Measurements from ENCODE around the gene PLTP. TPM values are rescaled to one million over a fixed set of nuclear protein-coding genes. Genes with fewer than 3 reads are reported as not detected.

PLTP gene
- polyA plus RNA-seq, 1 experiment, result 105 TPM

DNA sequence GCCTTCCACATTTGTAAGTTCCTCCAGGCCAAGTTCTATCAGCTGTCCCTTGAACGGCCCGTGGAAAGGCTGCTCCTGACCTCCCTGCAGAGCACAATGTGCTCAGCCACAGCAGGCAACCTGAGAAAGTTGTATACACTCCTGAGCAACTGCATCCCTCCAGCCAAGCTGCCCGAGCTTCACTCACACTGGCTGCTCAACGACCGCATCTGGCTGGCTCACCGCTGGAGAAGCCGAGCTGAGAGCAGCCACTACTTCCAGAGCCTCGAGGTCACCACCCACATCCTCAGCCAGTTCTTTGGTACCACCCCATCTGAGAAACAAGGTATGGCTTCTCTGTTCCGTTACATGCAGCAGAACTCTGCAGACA lies 28.9 kb downstream of the PLTP start:
- H3K27ac ChIP-seq (ENCODE audit: low read depth, low read length), result no peak overlapping the region
- no peaks in the 10 kb centered on the region for H3K9me3 ChIP-seq (ENCODE audit: control insufficient read depth, insufficient read depth, low read length)
- H3K27me3 ChIP-seq (ENCODE audit: control insufficient read depth, insufficient read depth, low read length), result no peaks in the 10 kb centered on the region
- POLR2A ChIA-PET, result no interaction called here
- TF ChIP-seq, protein P1, sequence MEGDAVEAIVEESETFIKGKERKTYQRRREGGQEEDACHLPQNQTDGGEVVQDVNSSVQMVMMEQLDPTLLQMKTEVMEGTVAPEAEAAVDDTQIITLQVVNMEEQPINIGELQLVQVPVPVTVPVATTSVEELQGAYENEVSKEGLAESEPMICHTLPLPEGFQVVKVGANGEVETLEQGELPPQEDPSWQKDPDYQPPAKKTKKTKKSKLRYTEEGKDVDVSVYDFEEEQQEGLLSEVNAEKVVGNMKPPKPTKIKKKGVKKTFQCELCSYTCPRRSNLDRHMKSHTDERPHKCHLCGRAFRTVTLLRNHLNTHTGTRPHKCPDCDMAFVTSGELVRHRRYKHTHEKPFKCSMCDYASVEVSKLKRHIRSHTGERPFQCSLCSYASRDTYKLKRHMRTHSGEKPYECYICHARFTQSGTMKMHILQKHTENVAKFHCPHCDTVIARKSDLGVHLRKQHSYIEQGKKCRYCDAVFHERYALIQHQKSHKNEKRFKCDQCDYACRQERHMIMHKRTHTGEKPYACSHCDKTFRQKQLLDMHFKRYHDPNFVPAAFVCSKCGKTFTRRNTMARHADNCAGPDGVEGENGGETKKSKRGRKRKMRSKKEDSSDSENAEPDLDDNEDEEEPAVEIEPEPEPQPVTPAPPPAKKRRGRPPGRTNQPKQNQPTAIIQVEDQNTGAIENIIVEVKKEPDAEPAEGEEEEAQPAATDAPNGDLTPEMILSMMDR (IDR thresholded peaks at IDR 0.05; ENCODE audit: low read depth, low read length), result no peak
- H3K4me3 ChIP-seq (ENCODE audit: low read depth, low read length), result no peak overlapping the region
- no peak for DNase-seq (ENCODE audit: low read depth, low spot score)
- CTCF ChIA-PET, result interaction anchor here (1.3 to 1.7 kb wide), 2 partner anchors 8 to 87 kb away, joined by 3 to 8 read pairs; no protein-coding TSS in a partner anchor

DNA sequence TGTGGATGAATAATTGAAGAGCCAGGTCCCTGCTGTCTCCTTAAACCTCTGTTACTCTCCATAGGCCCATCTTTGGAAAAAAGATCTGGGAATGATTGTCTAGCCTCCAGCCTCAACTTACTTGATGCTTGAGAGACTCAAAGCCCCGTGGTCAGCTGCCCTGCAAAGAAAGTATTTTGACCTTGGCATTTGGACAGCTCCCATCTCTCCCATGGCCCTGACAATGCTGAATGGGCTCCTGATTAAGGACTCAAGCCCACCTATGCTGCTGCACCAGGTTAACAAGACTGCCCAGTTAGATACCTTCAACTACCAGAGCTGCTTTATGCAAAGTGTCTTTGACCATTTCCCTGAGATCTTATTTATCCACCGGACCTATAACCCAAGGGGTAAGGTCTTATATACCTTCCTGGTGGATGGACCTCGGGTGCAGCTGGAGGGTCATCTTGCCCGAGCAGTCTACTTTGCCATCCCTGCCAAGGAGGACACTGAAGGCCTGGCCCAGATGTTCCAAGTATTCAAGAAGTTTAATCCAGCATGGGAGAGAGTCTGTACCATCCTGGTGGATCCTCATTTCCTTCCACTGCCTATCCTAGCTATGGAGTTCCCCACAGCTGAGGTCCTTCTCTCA lies 29.4 kb downstream of the PLTP start:
- TF ChIP-seq, protein P1 (IDR thresholded peaks at IDR 0.05; ENCODE audit: low read depth, low read length), result no peak
- Histone ChIP-seq H3K9me3 (ENCODE audit: control insufficient read depth, insufficient read depth, low read length) (no peaks in the 10 kb centered on the region), H3K27me3 (ENCODE audit: control insufficient read depth, insufficient read depth, low read length) (no peaks in the 10 kb centered on the region), H3K27ac (ENCODE audit: low read depth, low read length) (no peak overlapping the region), H3K4me3 (ENCODE audit: low read depth, low read length) (no peak overlapping the region)
- no peak for DNase-seq (ENCODE audit: low read depth, low spot score)
- CTCF ChIA-PET, result interaction anchor here (1.3 to 1.7 kb wide), 3 partner anchors 9 to 88 kb away, joined by 3 to 8 read pairs (median 8); no protein-coding TSS in a partner anchor
- POLR2A ChIA-PET, result no interaction called here

- peak within 1 kb of the TSS; percentile 21 for H3K27ac ChIP-seq (ENCODE audit: low read depth, low read length)
- peak; percentile 98 for DNase-seq (ENCODE audit: low read depth, low spot score)
- CTCF ChIA-PET, result interaction anchor here (0.7 to 2.5 kb wide), 5 partner anchors 9 to 89 kb away, joined by 3 to 19 read pairs (median 8); no protein-coding TSS in a partner anchor
- H3K9me3 ChIP-seq (ENCODE audit: control insufficient read depth, insufficient read depth, low read length), result no peaks in the 10 kb centered on the region
- POLR2A ChIA-PET, result interaction anchor here (0.6 to 1.8 kb wide), 11 partner anchors 9 to 102 kb away, joined by 3 to 16 read pairs (median 3); partner anchors contain the start of genes ACOT8, CTSA, NEURL2 and UBE2C
- TF ChIP-seq, protein P1 (IDR thresholded peaks at IDR 0.05; ENCODE audit: low read depth, low read length), result no peak
- H3K4me3 ChIP-seq (ENCODE audit: low read depth, low read length), result peak within 1 kb of the TSS; percentile 96
- no peaks in the 10 kb centered on the region for H3K27me3 ChIP-seq (ENCODE audit: control insufficient read depth, insufficient read depth, low read length)
These were observed 30.8 kb downstream of the PLTP start, which contains the start of gene ZSWIM1 for GRCh38 chr20:45880988-45881788. ZSWIM1 (plus strand) TSS chr20:45881227; CDS start chr20:45882593, 1,366 bp downstream.

DNA sequence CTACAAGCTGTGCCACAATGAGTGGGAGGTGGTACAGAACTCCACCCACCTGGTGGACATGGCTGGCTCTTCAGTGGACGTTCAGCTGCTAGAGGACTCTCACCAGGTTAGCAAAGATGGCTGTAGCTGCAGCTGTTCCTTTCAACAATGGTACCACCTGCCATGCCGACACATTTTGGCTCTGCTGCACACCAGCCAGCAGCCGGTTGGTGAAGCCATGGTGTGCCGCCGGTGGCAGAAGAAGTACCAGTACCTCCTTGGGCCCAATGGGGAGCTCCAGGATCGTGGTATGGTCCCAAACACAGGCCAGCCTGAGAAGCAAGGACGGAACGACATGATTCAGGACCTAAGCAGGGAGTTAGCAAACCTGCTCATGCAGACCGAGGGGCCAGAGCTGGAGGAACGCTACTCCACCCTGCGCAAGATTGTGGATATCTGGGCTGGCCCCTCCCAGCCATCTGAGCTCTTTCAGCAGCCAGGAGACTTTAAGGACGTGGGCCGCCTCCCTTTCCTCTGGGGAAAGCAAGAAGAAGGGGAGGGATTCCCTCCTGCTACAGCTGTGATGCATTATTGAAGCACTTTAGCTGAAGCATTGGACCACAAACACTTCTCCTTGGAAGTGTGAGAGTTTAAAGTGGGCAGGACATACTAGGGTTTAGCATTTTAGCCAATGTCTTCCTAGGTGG lies 33.7 kb downstream of the PLTP start:
- POLR2A ChIA-PET, result no interaction called here
- no peak overlapping the region for H3K4me3 ChIP-seq (ENCODE audit: low read depth, low read length)

More for the DNA sequence above, 33.7 kb downstream of the PLTP start:
- TF ChIP-seq, protein P1 (IDR thresholded peaks at IDR 0.05; ENCODE audit: low read depth, low read length), result no peak
- DNase-seq (ENCODE audit: low read depth, low spot score), result no peak
- no peak overlapping the region for H3K27ac ChIP-seq (ENCODE audit: low read depth, low read length)
- H3K27me3 ChIP-seq (ENCODE audit: control insufficient read depth, insufficient read depth, low read length), result no peaks in the 10 kb centered on the region
- CTCF ChIA-PET, result interaction anchor here (1.7 kb wide), 1 partner anchor 12 kb away, joined by 4 read pairs; no protein-coding TSS in a partner anchor
- H3K9me3 ChIP-seq (ENCODE audit: control insufficient read depth, insufficient read depth, low read length), result no peaks in the 10 kb centered on the region
